NB4 (cell line): ENCODE data around the gene OR2AG2.

Experiments
- MYC ChIP-seq: IDR thresholded peaks from 2 replicates; pipeline ENCODE4 v1.6.1; 2011; ENCODE audit warnings: low read depth, low read length
- POLR2A ChIP-seq: IDR thresholded peaks from 2 replicates; pipeline ENCODE4 v1.6.1; 2011; ENCODE audit warnings: mild to moderate bottlenecking; ENCODE audit not compliant: insufficient read length; ENCODE audit errors: extremely low read depth
- TF ChIP-seq, protein P1 (sequence below): IDR thresholded peaks from one replicate; pipeline ENCODE4 v1.5.1; 2012; ENCODE audit warnings: low read depth, low read length
- TF ChIP-seq, protein P2 (sequence below): IDR thresholded peaks from 2 replicates; pipeline ENCODE4 v1.6.1; 2011; ENCODE audit warnings: low read depth, low read length

DNA sequence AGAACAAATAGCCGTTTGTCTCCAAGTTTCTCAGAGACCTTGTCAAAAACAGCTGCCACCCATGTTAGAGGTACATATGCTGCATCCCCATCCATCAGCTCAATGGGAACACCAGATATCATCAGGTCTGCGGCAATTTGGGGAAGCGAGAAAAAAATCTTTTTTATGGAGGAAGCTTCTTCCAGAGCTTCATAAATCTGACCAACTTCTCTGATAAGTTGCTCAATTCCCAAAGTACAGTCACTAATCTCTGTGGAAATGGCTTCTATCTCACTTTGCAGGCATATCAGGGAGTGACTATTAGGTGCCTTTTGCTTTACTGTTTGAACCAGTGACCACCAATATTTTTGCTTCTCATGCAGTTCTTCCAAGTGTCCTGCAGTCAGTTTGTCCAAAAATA is 54.4 kb downstream of the OR2AG2 start:
- TF ChIP-seq, protein P1, sequence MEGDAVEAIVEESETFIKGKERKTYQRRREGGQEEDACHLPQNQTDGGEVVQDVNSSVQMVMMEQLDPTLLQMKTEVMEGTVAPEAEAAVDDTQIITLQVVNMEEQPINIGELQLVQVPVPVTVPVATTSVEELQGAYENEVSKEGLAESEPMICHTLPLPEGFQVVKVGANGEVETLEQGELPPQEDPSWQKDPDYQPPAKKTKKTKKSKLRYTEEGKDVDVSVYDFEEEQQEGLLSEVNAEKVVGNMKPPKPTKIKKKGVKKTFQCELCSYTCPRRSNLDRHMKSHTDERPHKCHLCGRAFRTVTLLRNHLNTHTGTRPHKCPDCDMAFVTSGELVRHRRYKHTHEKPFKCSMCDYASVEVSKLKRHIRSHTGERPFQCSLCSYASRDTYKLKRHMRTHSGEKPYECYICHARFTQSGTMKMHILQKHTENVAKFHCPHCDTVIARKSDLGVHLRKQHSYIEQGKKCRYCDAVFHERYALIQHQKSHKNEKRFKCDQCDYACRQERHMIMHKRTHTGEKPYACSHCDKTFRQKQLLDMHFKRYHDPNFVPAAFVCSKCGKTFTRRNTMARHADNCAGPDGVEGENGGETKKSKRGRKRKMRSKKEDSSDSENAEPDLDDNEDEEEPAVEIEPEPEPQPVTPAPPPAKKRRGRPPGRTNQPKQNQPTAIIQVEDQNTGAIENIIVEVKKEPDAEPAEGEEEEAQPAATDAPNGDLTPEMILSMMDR: no peak
- TF ChIP-seq MYC (no peak), POLR2A (no peak)
- TF ChIP-seq, protein P2, sequence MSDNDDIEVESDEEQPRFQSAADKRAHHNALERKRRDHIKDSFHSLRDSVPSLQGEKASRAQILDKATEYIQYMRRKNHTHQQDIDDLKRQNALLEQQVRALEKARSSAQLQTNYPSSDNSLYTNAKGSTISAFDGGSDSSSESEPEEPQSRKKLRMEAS: no peak
